BE2C (cell line): ENCODE results near the gene MPPED1.

Experiments used
- DNase-seq: peaks from one replicate; pipeline ENCODE4 v3.0.0-alpha.2; 2020
- H3K27me3 ChIP-seq: fragments of 250-450 bp; sonication (Bioruptor Pico); 2 replicates; pipeline ENCODE4 v1.5.1; 2020; ENCODE audit warnings: mild to moderate bottlenecking
- H3K36me3 ChIP-seq: fragments of 250-450 bp; sonication (Bioruptor Pico); 2 replicates; pipeline ENCODE4 v1.5.1; 2020; ENCODE audit warnings: mild to moderate bottlenecking
- H3K4me1 ChIP-seq: fragments of 250-450 bp; sonication (Bioruptor Pico); 2 replicates; pipeline ENCODE4 v1.5.1; 2020
- H3K4me3 ChIP-seq: 2 replicates; pipeline ENCODE4 v1.5.1; 2011; ENCODE audit warnings: low read depth, low read length
- H3K9me3 ChIP-seq: fragments of 250-450 bp; sonication (Bioruptor Pico); 2 replicates; pipeline ENCODE4 v1.5.1; 2020
- TF ChIP-seq, protein P1 (sequence below): IDR thresholded peaks from 2 replicates; pipeline ENCODE4 v1.5.1; 2012; ENCODE audit warnings: mild to moderate bottlenecking, low read depth, low read length

The MPPED1 gene

DNA sequence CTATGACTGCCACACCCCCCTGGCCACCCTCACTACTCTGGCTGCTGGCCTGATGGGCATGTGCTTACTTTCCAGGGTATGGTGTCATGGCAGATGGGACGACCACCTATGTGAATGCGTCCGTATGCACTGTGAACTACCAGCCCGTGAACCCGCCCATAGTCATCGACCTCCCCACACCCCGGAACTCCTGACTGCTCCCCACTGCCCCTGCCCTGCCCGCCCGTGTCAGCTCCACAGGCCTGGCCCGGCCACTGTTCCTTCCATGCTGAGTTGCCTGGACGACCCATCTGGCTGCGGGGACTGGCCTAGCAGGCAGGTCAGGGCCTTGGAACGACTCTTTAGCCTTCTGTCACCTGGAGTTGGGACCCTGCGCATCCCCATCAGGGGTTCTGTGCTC is 93.6 kb downstream of the MPPED1 start:
- no peak for DNase-seq
- Histone ChIP-seq H3K4me1 (no peaks in the 10 kb centered on the region), H3K36me3 (no peaks in the 10 kb centered on the region), H3K9me3 (no peaks in the 10 kb centered on the region), H3K27me3 (no peaks in the 10 kb centered on the region), H3K4me3 (no peak overlapping the region)
- TF ChIP-seq, protein P1, sequence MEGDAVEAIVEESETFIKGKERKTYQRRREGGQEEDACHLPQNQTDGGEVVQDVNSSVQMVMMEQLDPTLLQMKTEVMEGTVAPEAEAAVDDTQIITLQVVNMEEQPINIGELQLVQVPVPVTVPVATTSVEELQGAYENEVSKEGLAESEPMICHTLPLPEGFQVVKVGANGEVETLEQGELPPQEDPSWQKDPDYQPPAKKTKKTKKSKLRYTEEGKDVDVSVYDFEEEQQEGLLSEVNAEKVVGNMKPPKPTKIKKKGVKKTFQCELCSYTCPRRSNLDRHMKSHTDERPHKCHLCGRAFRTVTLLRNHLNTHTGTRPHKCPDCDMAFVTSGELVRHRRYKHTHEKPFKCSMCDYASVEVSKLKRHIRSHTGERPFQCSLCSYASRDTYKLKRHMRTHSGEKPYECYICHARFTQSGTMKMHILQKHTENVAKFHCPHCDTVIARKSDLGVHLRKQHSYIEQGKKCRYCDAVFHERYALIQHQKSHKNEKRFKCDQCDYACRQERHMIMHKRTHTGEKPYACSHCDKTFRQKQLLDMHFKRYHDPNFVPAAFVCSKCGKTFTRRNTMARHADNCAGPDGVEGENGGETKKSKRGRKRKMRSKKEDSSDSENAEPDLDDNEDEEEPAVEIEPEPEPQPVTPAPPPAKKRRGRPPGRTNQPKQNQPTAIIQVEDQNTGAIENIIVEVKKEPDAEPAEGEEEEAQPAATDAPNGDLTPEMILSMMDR = no peak

DNA sequence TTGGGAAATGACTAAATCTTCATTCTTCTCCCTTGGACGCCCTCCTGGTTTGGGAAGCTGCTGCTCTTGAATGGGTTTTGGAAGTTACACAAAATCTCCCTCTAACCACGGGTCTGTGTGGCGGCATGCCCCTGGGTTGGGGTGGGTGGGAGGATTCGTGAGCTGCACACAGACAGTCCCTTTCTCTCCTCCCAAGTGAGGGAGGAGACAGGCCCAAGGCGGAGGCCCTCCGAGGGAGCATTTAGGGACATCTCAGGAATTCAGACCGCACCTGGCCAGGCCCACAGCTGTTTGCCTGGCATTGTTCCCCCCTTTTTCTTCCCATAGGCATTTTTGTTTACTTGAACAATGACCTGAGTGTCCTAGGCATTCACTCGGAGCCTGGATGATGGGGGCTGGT is 94.1 kb downstream of the MPPED1 start:
- Histone ChIP-seq H3K4me3 (no peak overlapping the region), H3K4me1 (no peaks in the 10 kb centered on the region), H3K27me3 (no peaks in the 10 kb centered on the region), H3K9me3 (no peaks in the 10 kb centered on the region), H3K36me3 (no peaks in the 10 kb centered on the region)
- TF ChIP-seq, protein P1 = no peak
- no peak for DNase-seq

DNA sequence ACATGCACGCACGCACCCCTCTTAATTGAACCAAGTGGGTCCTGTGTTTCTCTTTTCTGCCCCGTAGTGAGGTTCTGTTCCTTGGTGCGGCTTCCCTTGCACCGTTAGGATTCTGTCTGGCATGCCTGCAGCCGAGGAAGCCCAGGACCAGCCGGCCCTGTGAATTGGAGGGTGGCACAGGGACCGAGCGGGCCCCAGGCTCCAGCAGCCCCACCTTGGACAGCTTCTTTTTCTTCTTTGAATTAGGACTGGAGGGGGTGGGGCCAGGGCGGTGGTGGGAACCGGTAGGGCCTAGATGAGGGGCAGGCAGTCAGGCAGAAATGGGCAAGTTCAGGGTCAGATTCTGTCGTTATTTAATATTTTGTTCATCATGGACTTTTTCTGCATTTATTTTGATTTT is 94.7 kb downstream of the MPPED1 start:
- TF ChIP-seq, protein P1 = no peak
- Histone ChIP-seq H3K27me3 (no peaks in the 10 kb centered on the region), H3K4me1 (no peaks in the 10 kb centered on the region), H3K9me3 (no peaks in the 10 kb centered on the region), H3K36me3 (no peaks in the 10 kb centered on the region), H3K4me3 (no peak overlapping the region)
- DNase-seq = no peak

DNA sequence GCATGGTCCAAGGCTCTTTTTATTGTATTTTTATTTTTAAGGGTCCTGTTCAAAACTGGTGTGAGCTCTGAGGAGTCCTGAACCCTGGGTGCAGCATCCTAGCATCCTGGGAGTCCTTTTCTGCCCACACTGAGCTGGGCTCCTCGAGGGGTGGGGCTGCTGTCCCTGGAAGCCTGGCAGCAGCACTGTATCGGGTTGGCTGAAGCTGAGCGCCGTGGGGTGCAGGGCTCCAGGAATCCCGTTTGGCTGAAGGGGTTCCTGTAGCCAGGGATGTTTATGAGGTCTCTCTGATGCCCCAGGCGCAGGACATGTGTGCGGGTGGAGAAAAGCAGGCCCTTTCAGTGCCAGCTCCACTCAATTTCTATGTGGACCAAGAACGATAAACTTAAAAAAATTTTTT is 95.4 kb downstream of the MPPED1 start:
- Histone ChIP-seq H3K27me3 (no peaks in the 10 kb centered on the region), H3K36me3 (no peaks in the 10 kb centered on the region), H3K4me1 (no peaks in the 10 kb centered on the region), H3K4me3 (no peak overlapping the region), H3K9me3 (no peaks in the 10 kb centered on the region)
- DNase-seq = no peak
- TF ChIP-seq, protein P1 = no peak

DNA sequence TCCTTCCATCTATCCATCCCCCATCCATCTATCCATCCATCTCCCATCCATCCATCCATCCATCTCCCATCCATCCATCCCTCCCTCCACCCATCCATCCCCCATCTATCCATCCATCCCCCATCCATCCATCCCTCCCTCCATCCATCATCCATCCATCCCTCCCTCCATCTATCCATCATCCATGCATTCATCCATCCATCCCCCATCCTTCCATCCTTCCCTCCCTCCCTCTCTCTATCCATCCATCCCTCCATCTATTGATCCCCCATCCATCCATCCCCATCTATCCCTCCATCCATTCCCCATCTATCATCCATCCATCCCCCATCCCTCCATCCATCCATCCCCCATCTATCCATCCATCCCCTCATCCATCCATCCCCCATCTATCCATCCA is 96.7 kb downstream of the MPPED1 start:
- TF ChIP-seq, protein P1 = no peak
- Histone ChIP-seq H3K27me3 (no peaks in the 10 kb centered on the region), H3K4me3 (no peak overlapping the region), H3K4me1 (no peaks in the 10 kb centered on the region), H3K9me3 (no peaks in the 10 kb centered on the region), H3K36me3 (no peaks in the 10 kb centered on the region)
- DNase-seq = no peak

DNA sequence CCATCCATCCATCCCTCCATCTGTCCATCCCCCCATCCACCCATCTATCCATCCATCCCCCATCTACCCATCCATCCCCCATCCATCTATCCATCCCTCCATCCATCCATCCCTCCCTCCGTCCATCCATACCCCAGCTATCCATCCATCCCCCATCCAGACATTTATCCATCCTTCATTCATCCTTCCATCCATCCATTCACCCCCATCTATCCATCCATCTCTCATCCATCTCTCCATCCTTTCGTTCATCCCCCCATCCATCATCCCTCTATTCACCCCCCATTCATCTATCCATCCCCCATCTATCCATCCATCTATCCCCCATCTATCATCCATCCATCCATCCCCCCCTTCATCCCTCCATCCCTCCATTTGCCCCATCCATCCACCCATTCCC is 97.5 kb downstream of the MPPED1 start:
- H3K27me3 ChIP-seq = no peaks in the 10 kb centered on the region
- H3K36me3 ChIP-seq = no peaks in the 10 kb centered on the region
- no peak overlapping the region for H3K4me3 ChIP-seq

More for the DNA sequence above, 97.5 kb downstream of the MPPED1 start:
- Histone ChIP-seq H3K4me1 (no peaks in the 10 kb centered on the region), H3K9me3 (no peaks in the 10 kb centered on the region)
- DNase-seq = no peak
- TF ChIP-seq, protein P1 = no peak
